ENCODE results near the gene KIAA0930.
"Not testable (repeated sequence)": the region's sequence is repeated elsewhere in the genome, so short reads cannot be mapped to it uniquely, and the experiment has no call there.

KIAA0930 gene

GRCh38 chr22:45240810-45241631 is at the start of gene KIAA0930:
TSS of gene KIAA0930 (minus strand) at chr22:45240894. CDS start at chr22:45240703, 191 bp downstream.
- peak; percentile 77 for DNase-seq

- no peak for DNase-seq
These were observed 46.3 kb upstream of the KIAA0930 start for GRCh38 chr22:45286854-45287551.

- DNase-seq = no peak
These were observed 44.8 kb upstream of the KIAA0930 start for GRCh38 chr22:45285263-45286058.

- DNase-seq = no peak
These were observed 44.1 kb upstream of the KIAA0930 start, which contains the start of gene UPK3A for GRCh38 chr22:45284705-45285262. TSS of gene UPK3A (plus strand) at chr22:45284949. CDS start at chr22:45285014, 65 bp downstream.

- no peak for DNase-seq
These were observed 40.3 kb upstream of the KIAA0930 start for GRCh38 chr22:45281010-45281409.

- DNase-seq = no peak
These were observed 39.9 kb upstream of the KIAA0930 start for GRCh38 chr22:45280587-45280980.

- DNase-seq = no peak
These were observed 37.4 kb upstream of the KIAA0930 start for GRCh38 chr22:45278125-45278524.

- not testable (repeated sequence) for DNase-seq
These were observed 37.0 kb upstream of the KIAA0930 start for GRCh38 chr22:45277720-45278119.

- DNase-seq = no peak
These were observed 35.9 kb upstream of the KIAA0930 start for GRCh38 chr22:45276507-45277105.

- DNase-seq = no peak
These were observed 32.9 kb upstream of the KIAA0930 start for GRCh38 chr22:45273452-45274075.

GRCh38 chr22:45272498-45272897 is 31.8 kb upstream of the KIAA0930 start:
- DNase-seq = no peak

- DNase-seq = no peak
These were observed 31.0 kb upstream of the KIAA0930 start for GRCh38 chr22:45271667-45272201.

- DNase-seq = no peak
These were observed 29.7 kb upstream of the KIAA0930 start for GRCh38 chr22:45270095-45271020.

GRCh38 chr22:45268958-45269844 is 28.5 kb upstream of the KIAA0930 start:
- peak; percentile 59 for DNase-seq

GRCh38 chr22:45268167-45268957 is 27.7 kb upstream of the KIAA0930 start:
- peak; percentile 23 for DNase-seq

GRCh38 chr22:45265535-45265934 is 24.8 kb upstream of the KIAA0930 start:
- no peak for DNase-seq

GRCh38 chr22:45263463-45264269 is 23.0 kb upstream of the KIAA0930 start:
- peak; percentile 80 for DNase-seq

Measured in EL (cell line).